Vagina (tissue), 2 donors: ENCODE measurements around the gene ASAP2. TPM values are rescaled to one million over a fixed set of nuclear protein-coding genes. Genes with fewer than 3 reads are reported as not detected.

Experiments
- DNase-seq, 2 donors: peaks; one replicate each; pipeline ENCODE4 v3.0.0-alpha.2; 2017; ENCODE audit errors: extremely low spot score in 2 of 2
- H3K27ac ChIP-seq: fragments of 200-600 bp; sonication (generic); one replicate; pipeline ENCODE4 v1.5.1; 2019
- H3K27me3 ChIP-seq: fragments of 200-600 bp; sonication (generic); one replicate; pipeline ENCODE4 v1.5.1; 2019
- H3K36me3 ChIP-seq, 2 donors: fragments of 200-600 bp; sonication (generic); one replicate each; pipeline ENCODE4 v1.5.1; 2017 to 2019
- H3K4me1 ChIP-seq: fragments of 200-600 bp; sonication (generic); one replicate; pipeline ENCODE4 v1.5.1; 2019
- H3K4me3 ChIP-seq, 2 donors: fragments of 200-600 bp; sonication (generic); 1 replicate in 1 of 2; 2 replicates in 1 of 2; pipeline ENCODE4 v1.5.1; 2016 to 2019
- H3K9me3 ChIP-seq: fragments of 200-600 bp; sonication (generic); one replicate; pipeline ENCODE4 v1.5.1; 2019
- POLR2A ChIP-seq, 2 donors: fragments of 450-650 bp; IDR thresholded peaks; one replicate each; pipeline ENCODE4 v1.6.1; 2017; ENCODE audit warnings: antibody characterized with exemption in 2 of 2, mild to moderate bottlenecking in 2 of 2, moderate library complexity in 2 of 2
- POLR2AphosphoS5 ChIP-seq, 2 donors: sonication (generic); formaldehyde crosslinking; IDR thresholded peaks; one replicate each; pipeline ENCODE4 v1.9.0; 2017; ENCODE audit warnings: antibody characterized with exemption in 2 of 2, mild to moderate bottlenecking in 2 of 2, low read depth in 1 of 2; ENCODE audit not compliant: insufficient read depth in 1 of 2
- intact Hi-C: fragments of 100-400 bp; cut with DNase I; formaldehyde crosslinking; loops from one replicate; pipeline ENCODE4 v1.15.1; 2023
- total RNA-seq: library from RNA; depleted of rRNA; stranded (reverse); fragments of >200 nt; gene quantifications from one replicate; pipeline ENCODE4 v1.2.3, GENCODE V29; 2016
- TF ChIP-seq, protein P1 (sequence below), 3 experiments: fragments of 450-650 bp in 2 of 3; fragments of 200-600 bp in 1 of 3; sonication (generic) in 1 of 3; IDR thresholded peaks; one replicate each; pipeline ENCODE4 v1.5.1; 2017 to 2019; ENCODE audit warnings: antibody characterized with exemption in 3 of 3, mild to moderate bottlenecking in 2 of 3, moderate library complexity in 2 of 3

ASAP2 gene
- total RNA-seq, 1 donor from 2014 or later: 36.3 TPM

DNA sequence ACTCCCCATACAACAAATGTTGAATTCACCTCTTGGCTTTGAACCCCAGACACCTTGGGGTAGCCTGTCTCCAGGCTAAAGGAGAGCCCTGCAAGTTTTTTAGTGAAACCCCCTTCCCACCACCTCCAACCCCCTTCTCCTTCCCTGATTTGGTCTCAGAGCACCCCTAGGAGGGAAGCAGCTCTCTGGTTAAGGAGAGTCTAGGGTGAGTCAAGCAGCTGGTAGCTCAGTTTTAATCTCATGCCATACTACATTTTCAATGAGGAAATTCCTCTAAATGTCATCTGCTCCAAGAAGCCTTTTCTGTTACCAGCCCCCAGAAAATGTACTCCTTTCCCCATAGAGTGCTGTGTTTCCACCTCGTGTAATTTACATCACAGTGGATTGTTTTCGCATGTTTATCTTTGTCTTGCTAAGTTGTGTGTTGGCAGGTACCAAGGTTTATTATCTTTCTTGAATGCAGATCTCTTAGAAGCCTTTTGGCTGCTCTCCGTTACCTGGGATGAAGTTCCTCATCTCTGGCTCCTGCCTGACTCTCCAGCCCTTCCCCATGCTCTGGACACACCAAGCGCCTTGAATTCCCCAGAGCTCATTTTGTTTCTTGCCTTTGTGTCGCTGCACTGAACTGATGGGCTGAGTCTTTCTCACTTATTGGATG lies 82.2 kb downstream of the ASAP2 start:
- no peak overlapping the region for H3K27ac ChIP-seq
- DNase-seq: no peak
- intact Hi-C loops: no loop called here
- no peak overlapping the region for H3K4me3 ChIP-seq
- no peaks in the 10 kb centered on the region for H3K9me3 ChIP-seq
- TF ChIP-seq POLR2AphosphoS5 (IDR thresholded peaks at IDR 0.05; ENCODE audit: insufficient read depth in 1 of 2, low read depth in 1 of 2): no peak
- no peak for TF ChIP-seq POLR2A (IDR thresholded peaks at IDR 0.05)
- TF ChIP-seq, protein P1, sequence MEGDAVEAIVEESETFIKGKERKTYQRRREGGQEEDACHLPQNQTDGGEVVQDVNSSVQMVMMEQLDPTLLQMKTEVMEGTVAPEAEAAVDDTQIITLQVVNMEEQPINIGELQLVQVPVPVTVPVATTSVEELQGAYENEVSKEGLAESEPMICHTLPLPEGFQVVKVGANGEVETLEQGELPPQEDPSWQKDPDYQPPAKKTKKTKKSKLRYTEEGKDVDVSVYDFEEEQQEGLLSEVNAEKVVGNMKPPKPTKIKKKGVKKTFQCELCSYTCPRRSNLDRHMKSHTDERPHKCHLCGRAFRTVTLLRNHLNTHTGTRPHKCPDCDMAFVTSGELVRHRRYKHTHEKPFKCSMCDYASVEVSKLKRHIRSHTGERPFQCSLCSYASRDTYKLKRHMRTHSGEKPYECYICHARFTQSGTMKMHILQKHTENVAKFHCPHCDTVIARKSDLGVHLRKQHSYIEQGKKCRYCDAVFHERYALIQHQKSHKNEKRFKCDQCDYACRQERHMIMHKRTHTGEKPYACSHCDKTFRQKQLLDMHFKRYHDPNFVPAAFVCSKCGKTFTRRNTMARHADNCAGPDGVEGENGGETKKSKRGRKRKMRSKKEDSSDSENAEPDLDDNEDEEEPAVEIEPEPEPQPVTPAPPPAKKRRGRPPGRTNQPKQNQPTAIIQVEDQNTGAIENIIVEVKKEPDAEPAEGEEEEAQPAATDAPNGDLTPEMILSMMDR (IDR thresholded peaks at IDR 0.05): no peak
- no peaks in the 10 kb centered on the region for H3K36me3 ChIP-seq
- H3K4me1 ChIP-seq: peaks cover 21% of the 10 kb centered on the region
- no peaks in the 10 kb centered on the region for H3K27me3 ChIP-seq

DNA sequence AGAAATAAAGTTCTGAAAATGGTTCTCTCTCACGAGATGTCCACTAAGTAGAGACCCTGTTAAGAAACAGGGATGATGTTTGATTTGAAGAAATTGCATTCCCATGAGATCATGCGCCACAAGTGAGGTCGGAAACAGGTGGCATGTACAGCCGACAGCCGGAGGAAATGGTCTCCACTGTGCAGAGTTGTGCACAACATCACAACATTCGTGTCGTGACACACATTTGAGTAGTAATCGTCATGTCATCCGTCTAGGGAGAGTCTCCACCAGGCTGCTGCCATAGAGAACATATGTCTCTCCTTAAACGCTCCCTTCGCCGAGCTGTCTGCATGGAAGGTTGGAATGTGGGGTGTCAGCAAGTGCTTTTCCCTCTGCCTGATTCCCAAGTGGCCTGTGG lies 84.7 kb downstream of the ASAP2 start:
- no peak overlapping the region for H3K4me3 ChIP-seq
- no peaks in the 10 kb centered on the region for H3K36me3 ChIP-seq
- DNase-seq: no peak
- TF ChIP-seq POLR2A (IDR thresholded peaks at IDR 0.05): no peak
- TF ChIP-seq, protein P1 (IDR thresholded peaks at IDR 0.05): no peak
- no peak for TF ChIP-seq POLR2AphosphoS5 (IDR thresholded peaks at IDR 0.05; ENCODE audit: insufficient read depth in 1 of 2, low read depth in 1 of 2)
- no peak overlapping the region for H3K27ac ChIP-seq
- H3K4me1 ChIP-seq: peaks cover 6% of the 10 kb centered on the region
- H3K9me3 ChIP-seq: no peaks in the 10 kb centered on the region
- no peaks in the 10 kb centered on the region for H3K27me3 ChIP-seq
- intact Hi-C loops: no loop called here

DNA sequence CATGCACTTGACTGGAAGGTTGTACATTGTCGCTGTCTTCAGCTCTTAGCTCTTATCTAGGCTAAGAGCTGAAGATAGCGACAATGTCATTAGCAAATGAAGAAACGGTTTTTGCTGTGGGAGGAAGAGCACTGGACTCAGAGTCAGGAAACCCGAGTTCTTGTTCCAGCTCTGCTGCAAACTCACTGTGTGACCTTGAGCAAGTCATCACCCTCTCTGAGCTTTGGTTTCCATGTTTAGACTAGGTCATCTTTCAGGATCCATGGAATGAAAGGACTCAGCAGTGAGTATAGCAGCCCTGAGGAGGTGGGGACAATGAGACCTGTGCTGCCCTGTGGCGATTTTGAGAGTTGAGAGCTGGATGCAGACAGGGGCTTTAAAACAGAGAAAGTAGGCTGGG lies 85.3 kb downstream of the ASAP2 start:
- peaks cover 5% of the 10 kb centered on the region for H3K4me1 ChIP-seq
- H3K36me3 ChIP-seq: no peaks in the 10 kb centered on the region
- TF ChIP-seq POLR2A (IDR thresholded peaks at IDR 0.05): no peak
- no peaks in the 10 kb centered on the region for H3K27me3 ChIP-seq
- DNase-seq: no peak
- no peak overlapping the region for H3K27ac ChIP-seq
- no peak overlapping the region for H3K4me3 ChIP-seq
- intact Hi-C loops: no loop called here
- H3K9me3 ChIP-seq: no peaks in the 10 kb centered on the region

DNA sequence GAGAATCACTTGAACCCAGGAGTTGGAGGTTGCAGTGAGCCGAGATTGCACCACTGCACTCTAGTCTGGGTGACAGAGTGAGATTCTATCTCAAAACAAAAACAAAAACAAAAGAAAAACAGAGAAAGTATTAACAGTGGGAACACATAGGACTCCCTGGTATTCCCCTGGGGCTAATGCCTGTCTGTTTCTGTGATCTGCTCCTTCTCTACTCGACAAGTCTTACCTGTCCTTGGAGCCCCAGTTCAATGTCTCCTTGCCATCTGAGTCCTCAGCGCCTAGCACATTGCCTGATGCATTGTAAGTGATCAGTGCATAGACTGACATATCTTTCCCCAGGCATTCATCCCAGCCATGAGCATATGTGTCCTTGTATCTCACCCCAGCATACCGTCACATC lies 85.8 kb downstream of the ASAP2 start:
- Histone ChIP-seq H3K4me1 (peaks cover 5% of the 10 kb centered on the region), H3K4me3 (no peak overlapping the region), H3K9me3 (no peaks in the 10 kb centered on the region), H3K27ac (no peak overlapping the region), H3K36me3 (no peaks in the 10 kb centered on the region), H3K27me3 (no peaks in the 10 kb centered on the region)
- DNase-seq: no peak
- TF ChIP-seq POLR2AphosphoS5 (IDR thresholded peaks at IDR 0.05; ENCODE audit: insufficient read depth in 1 of 2, low read depth in 1 of 2): no peak
- intact Hi-C loops: no loop called here

DNA sequence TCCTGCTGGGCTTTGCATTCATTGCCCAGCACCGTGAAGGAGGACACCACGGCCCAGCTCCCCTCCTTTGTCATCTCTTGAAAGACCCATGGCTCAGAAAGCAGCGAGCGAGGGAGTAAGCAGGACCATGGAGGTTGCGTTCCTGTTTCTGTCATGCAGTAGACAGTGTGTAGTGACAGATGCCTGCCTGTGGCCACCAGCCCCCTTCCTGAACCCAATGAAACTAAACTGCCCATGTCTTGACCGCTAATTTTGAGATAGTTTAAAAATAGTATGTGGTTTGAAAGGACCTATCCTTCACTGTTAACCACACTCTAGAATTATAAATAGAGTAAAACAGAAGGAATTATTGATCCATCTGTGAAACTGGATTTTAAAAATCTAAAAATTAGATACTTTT lies 88.2 kb downstream of the ASAP2 start:
- no peak overlapping the region for H3K4me3 ChIP-seq
- no peaks in the 10 kb centered on the region for H3K36me3 ChIP-seq
- H3K27ac ChIP-seq: no peak overlapping the region
- no peaks in the 10 kb centered on the region for H3K27me3 ChIP-seq
- no peak for DNase-seq
- TF ChIP-seq POLR2AphosphoS5 (IDR thresholded peaks at IDR 0.05; ENCODE audit: insufficient read depth in 1 of 2, low read depth in 1 of 2) (no peak), POLR2A (IDR thresholded peaks at IDR 0.05) (no peak)
- TF ChIP-seq, protein P1 (IDR thresholded peaks at IDR 0.05): no peak
- intact Hi-C loops: no loop called here
- peaks cover 5% of the 10 kb centered on the region for H3K4me1 ChIP-seq
- no peaks in the 10 kb centered on the region for H3K9me3 ChIP-seq

DNA sequence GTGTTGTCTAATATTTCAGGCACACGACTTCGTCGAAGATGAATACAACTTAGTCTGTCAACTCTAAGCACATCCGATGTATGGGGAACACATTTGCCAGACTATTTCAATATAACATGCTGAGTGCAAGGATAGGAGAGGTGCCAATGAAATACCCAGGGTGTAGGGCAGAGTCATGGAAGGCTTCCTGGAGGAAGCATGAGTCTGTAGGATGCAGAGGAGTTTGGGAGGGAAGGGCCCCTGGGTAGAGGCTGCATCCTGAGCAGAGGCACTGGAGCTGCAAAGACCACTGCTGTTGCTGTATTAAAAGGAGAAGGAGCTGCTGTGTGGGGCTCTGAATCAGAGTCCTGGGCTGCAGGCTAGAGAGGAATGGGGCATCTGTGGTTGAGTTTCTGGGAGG lies 89.9 kb downstream of the ASAP2 start:
- Histone ChIP-seq H3K9me3 (no peaks in the 10 kb centered on the region), H3K27ac (no peak overlapping the region), H3K36me3 (no peaks in the 10 kb centered on the region), H3K27me3 (no peaks in the 10 kb centered on the region), H3K4me3 (no peak overlapping the region), H3K4me1 (peaks cover 6% of the 10 kb centered on the region)
- no peak for TF ChIP-seq POLR2AphosphoS5 (IDR thresholded peaks at IDR 0.05; ENCODE audit: insufficient read depth in 1 of 2, low read depth in 1 of 2)
- TF ChIP-seq POLR2A (IDR thresholded peaks at IDR 0.05): no peak
- TF ChIP-seq, protein P1 (IDR thresholded peaks at IDR 0.05): no peak
- intact Hi-C loops: no loop called here
- DNase-seq: no peak
